GM21447 (cell line): ENCODE measurements around the gene IRF2BPL.

Experiments used
- ATAC-seq: cut with Tn5 transposase; IDR thresholded peaks from one replicate; pipeline ENCODE4 v1.9.1; 2021; ENCODE audit not compliant: unreplicated experiment

The IRF2BPL gene

DNA sequence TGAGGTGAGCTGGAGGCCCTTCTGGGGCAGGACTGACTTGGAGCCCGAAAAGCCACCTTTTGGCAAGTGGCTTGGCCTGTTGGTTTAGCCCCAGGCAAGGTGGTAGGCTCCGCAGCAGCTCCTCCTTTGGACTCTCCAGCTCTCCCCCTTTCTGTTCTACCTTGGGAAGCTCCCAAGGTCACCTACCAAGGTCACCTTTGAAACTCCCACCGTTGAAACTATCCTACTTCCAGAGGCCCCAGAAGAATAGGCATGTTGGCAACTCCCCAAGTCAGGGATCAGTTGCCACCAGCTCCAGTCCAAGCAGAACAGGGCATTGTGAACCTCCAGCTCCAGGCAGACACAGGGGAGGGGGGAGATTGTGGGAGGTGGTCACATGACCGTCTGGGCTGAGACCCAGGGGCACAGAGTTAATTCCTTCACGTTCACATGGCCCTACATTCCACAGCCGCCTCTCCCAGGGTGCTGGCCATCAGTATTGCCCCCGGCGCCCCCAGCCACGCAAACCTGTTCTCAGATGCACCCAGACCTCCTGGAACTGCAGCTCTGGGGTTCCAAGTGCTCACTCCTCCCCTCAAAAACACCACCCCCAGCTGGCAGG, 14.4 kb downstream of the IRF2BPL start:
- no peak for ATAC-seq

- ATAC-seq = no peak
Measured at GRCh38 chr14:77012193-77012765, 16.2 kb downstream of the IRF2BPL start.

GRCh38 chr14:77011245-77011644, 17.3 kb downstream of the IRF2BPL start:
- ATAC-seq = no peak

GRCh38 chr14:77009014-77009413, 19.5 kb downstream of the IRF2BPL start:
- ATAC-seq = no peak

DNA sequence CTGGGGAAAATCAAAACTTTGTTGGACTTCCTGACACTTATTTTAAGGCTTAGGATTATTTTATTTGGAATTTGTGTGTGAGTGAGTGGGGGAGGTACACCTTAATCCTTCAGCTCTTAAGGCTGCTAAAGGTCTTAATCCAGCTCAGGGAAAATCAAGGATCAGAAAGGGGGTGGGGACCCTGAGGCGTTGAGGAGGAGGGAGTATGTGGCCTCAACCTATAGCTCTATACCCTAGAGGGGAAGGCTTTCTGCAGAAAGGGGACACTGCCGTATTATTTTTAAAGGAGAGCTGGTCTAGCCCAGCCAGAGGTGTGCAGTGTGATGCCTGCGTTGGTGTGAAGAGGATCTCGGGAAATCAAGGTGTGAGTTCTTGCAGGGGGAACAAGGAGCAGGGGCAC, 20.0 kb downstream of the IRF2BPL start:
- ATAC-seq = no peak

GRCh38 chr14:77007975-77008421, 20.5 kb downstream of the IRF2BPL start:
- no peak for ATAC-seq

GRCh38 chr14:77007183-77007974, 21.1 kb downstream of the IRF2BPL start:
- ATAC-seq = no peak

- ATAC-seq = no peak
Measured at GRCh38 chr14:77006132-77006531, 22.4 kb downstream of the IRF2BPL start.

DNA sequence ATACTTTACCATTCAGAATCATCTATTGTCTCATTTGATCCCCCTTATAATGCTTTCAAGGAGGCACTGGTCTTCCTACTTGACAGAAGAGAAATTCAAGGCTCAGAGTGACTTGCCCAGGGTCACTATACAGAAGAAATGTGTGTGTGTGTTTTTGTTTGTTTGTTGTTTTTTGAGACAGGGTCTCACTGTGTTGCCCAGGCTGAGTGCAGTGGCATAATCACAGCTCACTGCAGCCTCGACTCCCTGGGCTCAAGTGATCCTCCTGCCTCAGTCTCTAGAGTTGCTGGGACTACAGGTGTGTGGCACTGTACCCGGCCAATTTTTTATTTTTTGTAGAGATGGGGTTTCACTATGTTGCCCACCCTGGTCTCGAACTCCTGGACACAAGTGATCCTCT, 22.9 kb downstream of the IRF2BPL start:
- ATAC-seq = no peak

GRCh38 chr14:77004711-77005460, 23.6 kb downstream of the IRF2BPL start:
- no peak for ATAC-seq

DNA sequence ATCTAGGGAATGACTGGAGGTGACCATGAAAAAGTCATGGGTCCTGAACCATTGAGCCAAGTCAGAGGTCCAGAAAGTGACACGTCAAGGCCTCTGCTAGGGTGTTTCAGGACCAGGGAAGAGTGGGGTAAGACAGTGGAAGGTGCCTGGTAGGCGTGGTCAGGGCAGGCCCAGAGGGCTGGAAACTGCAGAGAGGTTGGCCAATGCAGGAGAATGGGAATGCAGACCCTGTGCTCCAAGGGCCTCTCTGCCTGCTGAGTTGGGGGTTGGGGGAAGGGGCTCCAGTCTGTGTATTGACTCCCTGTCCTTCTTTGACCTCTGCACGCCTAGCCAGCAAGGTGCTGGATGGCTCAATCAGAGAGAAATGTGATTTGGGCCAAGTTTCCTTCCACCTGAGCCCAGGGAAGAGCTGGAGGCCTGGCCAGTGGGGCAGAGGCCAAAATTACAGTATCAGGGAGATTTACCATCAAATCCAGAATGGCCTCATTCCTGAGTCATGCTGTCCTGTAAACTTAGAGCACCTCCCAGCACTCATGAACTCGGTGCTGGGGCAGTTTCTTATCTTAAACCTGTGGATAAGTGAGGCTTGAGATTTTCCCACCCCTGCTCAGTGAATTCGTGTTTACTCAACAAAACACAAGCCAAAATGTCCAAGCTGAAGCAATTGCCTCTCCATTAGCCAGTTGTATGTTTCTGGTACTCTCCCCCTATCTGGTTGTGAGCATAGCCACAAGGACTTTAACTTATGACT, 24.4 kb downstream of the IRF2BPL start:
- ATAC-seq = no peak

GRCh38 chr14:77002889-77003288, 25.6 kb downstream of the IRF2BPL start:
- no peak for ATAC-seq

DNA sequence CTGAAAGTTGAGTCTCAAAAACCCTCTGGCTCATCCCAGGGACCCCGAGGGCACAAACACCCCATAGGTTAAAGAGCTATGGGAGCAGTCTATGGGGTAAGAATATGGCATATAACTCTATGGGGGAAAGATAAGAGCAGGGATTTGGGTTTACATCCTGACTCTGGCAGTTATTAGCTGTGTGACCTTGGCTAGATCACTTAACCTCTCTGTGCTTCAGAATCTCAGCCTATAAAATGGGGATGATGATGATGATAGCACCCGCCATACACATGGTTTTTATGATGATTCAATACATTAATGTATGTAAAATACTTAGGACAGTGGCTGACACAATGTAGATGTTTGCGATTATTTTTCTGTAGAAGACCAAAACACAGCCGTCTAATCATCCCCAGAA, 26.2 kb downstream of the IRF2BPL start:
- ATAC-seq = no peak

DNA sequence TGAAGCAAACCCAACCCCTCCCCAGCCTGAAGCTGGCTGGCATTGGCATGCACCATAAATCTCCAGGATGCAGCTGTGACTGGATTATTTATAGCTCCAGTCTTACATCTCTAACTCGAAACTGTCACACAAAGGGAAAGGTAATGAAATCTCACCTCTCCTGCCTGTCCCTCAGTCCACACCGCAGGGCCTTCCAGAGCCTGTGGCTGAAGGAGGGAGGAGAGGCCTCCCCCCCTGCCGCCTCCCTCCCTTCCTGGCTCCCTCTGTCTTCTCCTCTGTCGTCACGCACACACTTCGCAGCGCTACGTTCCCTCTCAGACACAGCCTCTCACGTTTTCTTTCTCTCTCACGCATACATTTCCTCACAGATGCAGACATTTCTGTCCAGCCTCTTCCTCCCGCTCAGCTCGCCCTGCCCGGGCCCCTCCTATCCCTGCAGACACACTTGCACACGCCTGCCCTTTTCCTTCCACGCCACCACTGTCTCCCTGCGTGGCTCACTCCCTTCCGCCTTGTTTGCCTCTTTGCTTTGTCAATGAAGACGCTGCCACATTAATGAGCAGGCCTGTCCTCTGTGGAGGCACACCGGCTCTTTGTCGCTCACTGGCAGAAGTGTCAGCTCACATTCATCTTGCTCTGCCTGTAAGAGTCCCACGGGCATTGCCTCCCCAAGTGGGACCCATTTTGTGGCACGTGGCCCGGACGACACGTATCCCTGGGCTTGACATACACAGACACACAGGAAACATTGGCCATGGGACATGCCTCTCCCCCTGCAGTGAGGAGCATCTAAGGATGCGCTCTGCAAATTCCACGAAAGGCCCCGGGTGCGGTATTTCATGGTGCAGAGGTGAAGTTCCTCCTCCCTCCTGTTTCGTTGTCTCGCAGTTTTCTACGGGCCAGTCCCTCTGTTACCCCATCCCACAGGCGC, 27.9 kb downstream of the IRF2BPL start:
- no peak for ATAC-seq

DNA sequence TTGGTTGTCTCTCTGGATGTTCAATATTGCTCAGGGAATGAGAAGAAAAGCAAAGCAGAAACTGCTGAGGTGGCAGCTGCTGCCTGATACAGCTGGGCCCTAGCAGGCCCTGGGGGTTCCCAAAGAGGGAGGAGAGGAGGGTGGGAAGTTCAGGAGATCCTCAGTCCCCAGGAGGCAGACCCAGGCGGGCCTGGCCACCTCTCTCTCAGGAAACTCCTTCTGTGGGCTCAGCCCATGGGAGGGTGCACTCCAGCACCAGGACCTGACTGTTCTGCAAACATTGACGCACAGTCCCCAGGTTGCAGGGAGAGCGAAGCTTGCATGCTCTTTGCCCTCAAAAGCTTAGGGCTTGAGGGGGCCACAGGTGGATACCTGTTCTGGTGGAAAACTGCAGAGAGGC, 29.6 kb downstream of the IRF2BPL start:
- no peak for ATAC-seq

- ATAC-seq = no peak
Measured at GRCh38 chr14:76997257-76997970, 31.1 kb downstream of the IRF2BPL start.

DNA sequence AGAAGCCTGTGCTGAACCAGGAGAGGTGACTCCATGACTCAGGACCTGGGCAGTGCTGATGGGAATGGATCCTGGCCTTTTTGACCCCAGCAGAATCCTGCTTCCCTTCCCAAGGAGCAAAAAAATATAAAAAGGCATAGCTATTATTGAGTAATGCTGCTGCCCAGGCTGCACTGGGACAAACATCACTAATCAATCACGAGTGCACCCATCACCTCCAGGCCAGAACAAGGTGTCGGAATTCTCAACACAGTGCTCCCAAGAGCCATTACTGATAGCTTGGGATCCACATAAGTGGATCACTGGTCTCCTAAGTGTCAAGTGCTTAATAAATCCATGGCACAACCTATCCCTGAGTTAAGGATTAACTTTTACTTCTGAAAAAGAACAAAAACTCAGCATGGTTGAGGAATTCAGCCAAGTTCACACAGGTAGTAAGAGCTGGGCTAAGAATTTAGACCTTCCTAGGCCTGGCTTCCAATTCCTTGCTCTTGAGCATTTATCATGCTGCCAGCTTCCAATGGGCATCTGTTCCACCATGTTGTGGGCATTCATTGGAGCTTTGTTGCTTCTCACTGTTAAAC, 31.9 kb downstream of the IRF2BPL start:
- ATAC-seq = no peak

- no peak for ATAC-seq
Measured at GRCh38 chr14:76995279-76996035, 33.1 kb downstream of the IRF2BPL start.
